ENCODE measurements around the gene CNTN4.

GRCh38 chr3:2092758-2093157 is 5.9 kb upstream of the CNTN4 start:
- TF ChIP-seq CTCF (conservative IDR thresholded peaks at IDR 0.05; ENCODE audit: low read depth, low read length) (no peak), EZH2 (IDR thresholded peaks at IDR 0.05; ENCODE audit: borderline replicate concordance, low read depth, low read length, poor library complexity, severe bottlenecking) (no peak)

Data from A673 (cell line).